H1 (cell line): ENCODE results near the gene NOXRED1. TPM values are rescaled to one million over a fixed set of nuclear protein-coding genes. Genes with fewer than 3 reads are reported as not detected.

Experiments
- CTCF ChIA-PET: fragments of 300-600 bp; sonication (Branson Sonifier 250); formaldehyde crosslinking; loops from one replicate; lab custom pipeline; 2021; ENCODE audit not compliant: partially characterized antibody; lab: Charles Lee
- POLR2A ChIA-PET: fragments of 300-600 bp; sonication (Branson Sonifier 250); formaldehyde crosslinking; loops from one replicate; lab custom pipeline; 2021; ENCODE audit warnings: inconsistent platforms; ENCODE audit not compliant: partially characterized antibody; lab: Charles Lee
- DNase-seq, 2 experiments: peaks; one replicate each; pipeline versions ENCODE4 v3.0.0 to v3.0.0-alpha.2; 2010 to 2022; ENCODE audit warnings: low spot score in 2 of 2, low read depth in 1 of 2, mixed read lengths in 1 of 2
- FAIRE-seq: peaks from 2 replicates; lab custom pipeline; 2011; peaks lifted over from hg19 to GRCh38; lab: Jason Lieb, UNC
- H2AFZ ChIP-seq: 2 replicates; pipeline ENCODE4 v1.8.1; 2012; ENCODE audit warnings: low read length, inconsistent platforms
- H2AK5ac ChIP-seq: 2 replicates; pipeline ENCODE4 v1.6.1; 2013; ENCODE audit warnings: low read depth, low read length
- H2BK120ac ChIP-seq: replicated peaks from 2 replicates; pipeline ENCODE3; 2013; ENCODE audit warnings: low read depth, low read length, inconsistent platforms
- H2BK12ac ChIP-seq: 2 replicates; pipeline ENCODE4 v1.6.1; 2013; ENCODE audit warnings: low read depth, low read length
- H2BK15ac ChIP-seq: 2 replicates; pipeline ENCODE4 v1.6.1; 2013; ENCODE audit warnings: low read length
- H2BK20ac ChIP-seq: 2 replicates; pipeline ENCODE4 v1.6.1; 2013; ENCODE audit warnings: low read length
- H2BK5ac ChIP-seq: 2 replicates; pipeline ENCODE4 v1.6.1; 2013; ENCODE audit warnings: low read depth, low read length
- H3K14ac ChIP-seq: 2 replicates; pipeline ENCODE4 v1.6.1; 2013; ENCODE audit warnings: inconsistent platforms; ENCODE audit not compliant: insufficient read length
- H3K18ac ChIP-seq: 2 replicates; pipeline ENCODE4 v1.6.1; 2013; ENCODE audit warnings: low read length; ENCODE audit errors: extremely low read depth
- H3K23ac ChIP-seq: 2 replicates; pipeline ENCODE4 v1.6.1; 2013; ENCODE audit warnings: inconsistent platforms; ENCODE audit not compliant: insufficient read length
- H3K23me2 ChIP-seq: 2 replicates; pipeline ENCODE4 v1.6.1; 2013; ENCODE audit warnings: low read depth, low read length
- H3K27ac ChIP-seq: 2 replicates; pipeline ENCODE4 v1.6.1; 2011; ENCODE audit warnings: low read depth, low read length, inconsistent platforms
- H3K27me3 ChIP-seq, 4 experiments: replicated peaks in 1 of 4; 1 replicate in 1 of 4; 2 replicates in 3 of 4; pipeline versions ENCODE4 v1.6.1 to v1.8.1; 2011 to 2013; ENCODE audit warnings: low read length in 3 of 4, mild to moderate bottlenecking in 3 of 4, inconsistent platforms in 2 of 4, mixed read lengths in 2 of 4, moderate library complexity in 1 of 4; ENCODE audit not compliant: control insufficient read depth in 3 of 4, insufficient read depth in 3 of 4; ENCODE audit errors: extremely low read depth in 1 of 4
- H3K36me3 ChIP-seq, 4 experiments: 2 replicates each; pipeline versions ENCODE4 v1.6.1 to v1.8.1; 2011 to 2013; ENCODE audit warnings: mild to moderate bottlenecking in 4 of 4, low read length in 3 of 4, moderate library complexity in 2 of 4, control low read depth in 1 of 4, inconsistent platforms in 1 of 4; ENCODE audit not compliant: insufficient read depth in 4 of 4, control insufficient read depth in 2 of 4
- H3K4ac ChIP-seq: replicated peaks from 2 replicates; pipeline ENCODE3; 2013; ENCODE audit warnings: low read length, low read depth, mixed read lengths, inconsistent platforms; ENCODE audit not compliant: insufficient read length
- H3K4me1 ChIP-seq, 4 experiments: replicated peaks in 1 of 4; 1 replicate in 1 of 4; 2 replicates in 3 of 4; pipeline versions ENCODE4 v1.6.1 to v1.8.1; 2011 to 2013; ENCODE audit warnings: low read length in 3 of 4, inconsistent platforms in 2 of 4, mixed read lengths in 1 of 4; ENCODE audit not compliant: insufficient read depth in 4 of 4, control insufficient read depth in 3 of 4
- H3K4me2 ChIP-seq, 2 experiments: 2 replicates each; pipeline versions ENCODE4 v1.6.1 to v1.8.1; 2011 to 2013; ENCODE audit warnings: low read depth in 2 of 2, low read length in 2 of 2, control low read depth in 1 of 2, inconsistent platforms in 1 of 2, mild to moderate bottlenecking in 1 of 2; ENCODE audit not compliant: insufficient read depth in 1 of 2
- H3K4me3 ChIP-seq, 4 experiments: fragments of 200-600, 300-600 bp in 1 of 4; sonication (generic), shearing (Covaris generic), sonication (Bioruptor Twin) in 1 of 4; 2 replicates each; pipeline versions ENCODE4 v1.5.1 to v1.8.1; 2011 to 2016; ENCODE audit warnings: low read length in 4 of 4, low read depth in 3 of 4, control low read depth in 2 of 4, inconsistent platforms in 2 of 4, mild to moderate bottlenecking in 2 of 4, mixed read lengths in 1 of 4, moderate library complexity in 1 of 4; ENCODE audit not compliant: insufficient read depth in 2 of 4; ENCODE audit errors: extremely low read depth in 1 of 4
- H3K56ac ChIP-seq: replicated peaks from 2 replicates; pipeline ENCODE3; 2013; ENCODE audit warnings: low read depth, mild to moderate bottlenecking, mixed read lengths, low read length, inconsistent platforms; ENCODE audit not compliant: insufficient read length
- H3K79me1 ChIP-seq: 2 replicates; pipeline ENCODE4 v1.6.1; 2013; ENCODE audit warnings: low read depth, low read length, control low read depth
- H3K79me2 ChIP-seq, 2 experiments: 2 replicates each; pipeline versions ENCODE4 v1.6.1 to v1.8.1; 2012 to 2013; ENCODE audit warnings: low read length in 2 of 2, mild to moderate bottlenecking in 2 of 2, inconsistent platforms in 1 of 2; ENCODE audit not compliant: insufficient read depth in 2 of 2, control insufficient read depth in 1 of 2
- H3K9ac ChIP-seq, 4 experiments: replicated peaks in 1 of 4; 1 replicate in 1 of 4; 2 replicates in 3 of 4; pipeline versions ENCODE4 v1.6.1 to v1.8.1; 2011 to 2013; ENCODE audit warnings: low read depth in 3 of 4, low read length in 3 of 4, control low read depth in 2 of 4, mild to moderate bottlenecking in 2 of 4, moderate library complexity in 2 of 4, inconsistent platforms in 1 of 4; ENCODE audit errors: extremely low read depth in 1 of 4
- H3K9me3 ChIP-seq, 2 experiments: 2 replicates each; pipeline versions ENCODE4 v1.6.1 to v1.8.1; 2012 to 2013; ENCODE audit warnings: mild to moderate bottlenecking in 2 of 2, moderate library complexity in 2 of 2, control low read depth in 1 of 2, inconsistent platforms in 1 of 2, low read depth in 1 of 2, low read length in 1 of 2, mixed read lengths in 1 of 2; ENCODE audit not compliant: insufficient read depth in 2 of 2
- H4K20me1 ChIP-seq, 2 experiments: replicated peaks in 1 of 2; 2 replicates each; pipeline versions ENCODE3 to v1.8.1; 2011 to 2013; ENCODE audit warnings: inconsistent platforms in 2 of 2, low read length in 2 of 2, mild to moderate bottlenecking in 1 of 2; ENCODE audit not compliant: insufficient read depth in 2 of 2, control insufficient read depth in 1 of 2
- H4K5ac ChIP-seq: 2 replicates; pipeline ENCODE4 v1.6.1; 2013; ENCODE audit warnings: low read length, low read depth, mixed read lengths, inconsistent platforms; ENCODE audit not compliant: insufficient read length
- H4K8ac ChIP-seq: 2 replicates; pipeline ENCODE4 v1.8.0; 2013; ENCODE audit warnings: mild to moderate bottlenecking, moderate library complexity, low read length, inconsistent platforms; ENCODE audit not compliant: insufficient read depth; ENCODE audit errors: extremely low read depth
- H4K91ac ChIP-seq: replicated peaks from 2 replicates; pipeline ENCODE3; 2013; ENCODE audit warnings: low read length, mixed read lengths, inconsistent platforms; ENCODE audit not compliant: insufficient read length
- RFX5 ChIP-seq: IDR thresholded peaks from 2 replicates; pipeline ENCODE4 v1.6.1; 2011; ENCODE audit warnings: low read depth, low read length, improper control_type of control experiment, borderline replicate concordance
- SIRT6 ChIP-seq: IDR thresholded peaks from one replicate; pipeline ENCODE4 v1.7.1; 2012; ENCODE audit warnings: low read length, inconsistent platforms
- TAF7 ChIP-seq: optimal IDR thresholded peaks from 2 replicates; pipeline ENCODE3; 2011; ENCODE audit warnings: low read depth, mild to moderate bottlenecking, inconsistent platforms, low read length, moderate library complexity, borderline replicate concordance
- WGBS, 2 experiments: shearing (Covaris generic) in 1 of 2; methylation state at CpG; one replicate each; pipeline versions ENCODE4 v1.1.6 to v1.1.7; 2013 to 2015; ENCODE audit warnings: low lambda C conversion rate in 2 of 2, mixed read lengths in 2 of 2, inconsistent platforms in 1 of 2, low coverage in 1 of 2, missing lambda C conversion rate in 1 of 2; ENCODE audit not compliant: insufficient replicate concordance in 2 of 2, insufficient coverage in 1 of 2, insufficient read length in 1 of 2; ENCODE audit errors: extremely low coverage in 1 of 2, missing lambda C conversion rate in 1 of 2; 5-methylcytosine and 5-hydroxymethylcytosine counted together
- polyA plus RNA-seq, 7 experiments: library from polyadenylated mRNA; depleted of rRNA in 3 of 7; stranded (reverse) in 5 of 7; unstranded in 2 of 7; fragments of >200 nt in 5 of 7; fragments of 200-250 nt in 2 of 7; gene quantifications; 1 replicate in 5 of 7; 2 replicates in 1 of 7; 4 replicates in 1 of 7; pipeline versions ENCODE4 v1.2.1 to v1.2.3, GENCODE V29; 2011 to 2013; ENCODE audit warnings: missing spikeins in 2 of 7, mixed read lengths in 2 of 7
- total RNA-seq: library from RNA; stranded (reverse); fragmentation: NEBNext Ultra II Directional; extraction: Animal tissue kit (Norgen Biotek cat#: 25700); gene quantifications from 2 replicates; pipeline ENCODE4 v1.2.1, GENCODE V29; 2021
- TF ChIP-seq, protein P1 (sequence below): IDR thresholded peaks from 2 replicates; pipeline ENCODE4 v1.6.1; 2012; ENCODE audit warnings: low read length, inconsistent platforms

The NOXRED1 gene
- total and polyA plus RNA-seq, 2 of the 8 experiments (the other 6 are each of a cell fraction or from before 2014, with no cell fraction given): 0.23 to 0.48 TPM

DNA sequence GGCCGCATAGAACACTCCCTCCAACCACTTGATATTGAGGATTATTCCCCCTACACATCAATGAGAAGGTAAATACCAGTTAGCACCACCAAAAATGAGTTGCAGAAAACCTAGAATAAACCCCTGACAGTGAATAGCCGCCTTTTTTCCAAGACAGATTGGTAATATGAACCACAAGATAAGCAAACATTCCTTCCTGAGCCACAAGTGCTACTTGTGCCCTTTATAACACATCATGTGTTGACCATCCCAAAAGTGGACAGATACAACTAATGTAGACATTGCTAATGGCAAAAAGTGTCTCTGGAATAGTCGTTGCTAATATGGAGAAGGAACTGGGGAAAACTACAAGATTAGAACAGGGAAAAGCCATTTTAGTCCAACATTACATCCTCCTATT lies 17.2 kb downstream of the NOXRED1 start:
- H2BK15ac ChIP-seq: no peak overlapping the region
- ChIA-PET POLR2A (no interaction called here), CTCF (interaction anchor here (0.7 to 2.4 kb wide), 4 partner anchors 20 to 160 kb away, joined by 3 to 9 read pairs (median 4); no protein-coding TSS in a partner anchor)
- WGBS, 2 experiments: 81% methylated on average over 3 of the region's 3 CpGs; no CpG with 5 or more reads in 1 of the 2 experiments
- no peaks in the 10 kb centered on the region for H3K4me1 ChIP-seq
- H3K4me2 ChIP-seq: no peak overlapping the region
- no peaks in the 10 kb centered on the region for H3K27me3 ChIP-seq
- H3K9me3 ChIP-seq: no peaks in the 10 kb centered on the region
- H4K5ac ChIP-seq: no peak overlapping the region
- DNase-seq (no peak), FAIRE-seq (no peak)
- no peaks in the 10 kb centered on the region for H3K36me3 ChIP-seq
- H3K9ac ChIP-seq: no peak overlapping the region
- no peak overlapping the region for H2AK5ac ChIP-seq
- H2BK12ac ChIP-seq: no peak overlapping the region
- H3K23ac ChIP-seq: no peak overlapping the region
- TF ChIP-seq, protein P1, sequence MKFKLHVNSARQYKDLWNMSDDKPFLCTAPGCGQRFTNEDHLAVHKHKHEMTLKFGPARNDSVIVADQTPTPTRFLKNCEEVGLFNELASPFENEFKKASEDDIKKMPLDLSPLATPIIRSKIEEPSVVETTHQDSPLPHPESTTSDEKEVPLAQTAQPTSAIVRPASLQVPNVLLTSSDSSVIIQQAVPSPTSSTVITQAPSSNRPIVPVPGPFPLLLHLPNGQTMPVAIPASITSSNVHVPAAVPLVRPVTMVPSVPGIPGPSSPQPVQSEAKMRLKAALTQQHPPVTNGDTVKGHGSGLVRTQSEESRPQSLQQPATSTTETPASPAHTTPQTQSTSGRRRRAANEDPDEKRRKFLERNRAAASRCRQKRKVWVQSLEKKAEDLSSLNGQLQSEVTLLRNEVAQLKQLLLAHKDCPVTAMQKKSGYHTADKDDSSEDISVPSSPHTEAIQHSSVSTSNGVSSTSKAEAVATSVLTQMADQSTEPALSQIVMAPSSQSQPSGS: no peak
- no peak for TF ChIP-seq TAF7
- no peak for TF ChIP-seq RFX5
- no peak for TF ChIP-seq SIRT6
- H3K56ac ChIP-seq: no peak overlapping the region
- H3K14ac ChIP-seq: no peak overlapping the region
- H3K27ac ChIP-seq: no peak overlapping the region
- H2AFZ ChIP-seq: no peak overlapping the region
- no peaks in the 10 kb centered on the region for H3K23me2 ChIP-seq
- no peak overlapping the region for H2BK5ac ChIP-seq
- no peak overlapping the region for H3K4ac ChIP-seq
- H2BK20ac ChIP-seq: no peak overlapping the region
- no peak overlapping the region for H4K91ac ChIP-seq
- no peak overlapping the region for H2BK120ac ChIP-seq
- H4K8ac ChIP-seq: no peak overlapping the region
- no peaks in the 10 kb centered on the region for H3K79me2 ChIP-seq
- no peak overlapping the region for H3K18ac ChIP-seq
- no peaks in the 10 kb centered on the region for H3K79me1 ChIP-seq
- H4K20me1 ChIP-seq: no peaks in the 10 kb centered on the region
- H3K4me3 ChIP-seq: no peak overlapping the region
